Neuronal stem cell (in vitro differentiated cells): Measurements from ENCODE around the gene TAS2R9.

Experiments
- DNase-seq: peaks from one replicate; pipeline ENCODE4 v3.0.0-alpha.2; 2013; ENCODE audit warnings: low spot score
- H2AFZ ChIP-seq: one replicate; pipeline ENCODE4 v1.6.1; 2013; ENCODE audit warnings: mild to moderate bottlenecking, low read length, inconsistent platforms
- H2AK5ac ChIP-seq: 2 replicates; pipeline ENCODE4 v1.6.1; 2013; ENCODE audit warnings: low read depth, mild to moderate bottlenecking, inconsistent platforms, low read length, moderate library complexity, mixed read lengths
- H2BK120ac ChIP-seq: 2 replicates; pipeline ENCODE4 v1.6.1; 2013; ENCODE audit warnings: low read depth, mild to moderate bottlenecking, inconsistent platforms, low read length, moderate library complexity, mixed read lengths
- H2BK12ac ChIP-seq: one replicate; pipeline ENCODE4 v1.6.1; 2013; ENCODE audit warnings: low read length, inconsistent platforms
- H2BK15ac ChIP-seq: 2 replicates; pipeline ENCODE4 v1.6.1; 2013; ENCODE audit warnings: mild to moderate bottlenecking, low read length, inconsistent platforms, mixed read lengths
- H2BK5ac ChIP-seq: one replicate; pipeline ENCODE4 v1.6.1; 2013; ENCODE audit warnings: inconsistent platforms, mild to moderate bottlenecking, low read length, moderate library complexity
- H3K14ac ChIP-seq: one replicate; pipeline ENCODE4 v1.6.1; 2013; ENCODE audit warnings: low read length, inconsistent platforms
- H3K18ac ChIP-seq: 2 replicates; pipeline ENCODE4 v1.6.1; 2013; ENCODE audit warnings: low read length, inconsistent platforms
- H3K23ac ChIP-seq: 2 replicates; pipeline ENCODE4 v1.6.1; 2013; ENCODE audit warnings: low read depth, mild to moderate bottlenecking, mixed read lengths, low read length, inconsistent platforms; ENCODE audit not compliant: poor library complexity
- H3K27ac ChIP-seq: replicated peaks from 3 replicates; pipeline ENCODE4 v1.5.1; 2013; ENCODE audit warnings: low read length, inconsistent platforms
- H3K27me3 ChIP-seq, 3 experiments: 2 replicates each; pipeline ENCODE4 v1.6.1; 2013; ENCODE audit warnings: low read length in 3 of 3, mild to moderate bottlenecking in 2 of 3, inconsistent platforms in 1 of 3, low read depth in 1 of 3, mixed read lengths in 1 of 3, moderate library complexity in 1 of 3; ENCODE audit not compliant: control insufficient read depth in 3 of 3, insufficient read depth in 3 of 3
- H3K36me3 ChIP-seq, 2 donors: replicated peaks in 1 of 2; 2 replicates each; pipeline ENCODE4 v1.6.1; 2013; ENCODE audit warnings: low read length in 2 of 2; ENCODE audit not compliant: control insufficient read depth in 2 of 2, insufficient read depth in 2 of 2
- H3K4ac ChIP-seq: 2 replicates; pipeline ENCODE4 v1.6.1; 2013; ENCODE audit warnings: inconsistent platforms, mild to moderate bottlenecking, low read length, moderate library complexity
- H3K4me1 ChIP-seq, 2 donors: 1 replicate in 1 of 2; 2 replicates in 1 of 2; pipeline ENCODE4 v1.6.1; 2013; ENCODE audit warnings: low read length in 2 of 2, low read depth in 1 of 2; ENCODE audit not compliant: control insufficient read depth in 2 of 2, insufficient read depth in 1 of 2
- H3K4me2 ChIP-seq: one replicate; pipeline ENCODE4 v1.6.1; 2013; ENCODE audit warnings: mild to moderate bottlenecking, low read length, inconsistent platforms; ENCODE audit not compliant: insufficient read depth, poor library complexity, severe bottlenecking
- H3K4me3 ChIP-seq, 2 donors: 2 replicates each; pipeline ENCODE4 v1.5.1; 2013; ENCODE audit warnings: low read length in 2 of 2, mild to moderate bottlenecking in 2 of 2, inconsistent platforms in 1 of 2, moderate library complexity in 1 of 2
- H3K79me1 ChIP-seq: one replicate; pipeline ENCODE4 v1.6.1; 2013; ENCODE audit warnings: low read depth, mild to moderate bottlenecking, inconsistent platforms, low read length, moderate library complexity
- H3K9ac ChIP-seq: one replicate; pipeline ENCODE4 v1.6.1; 2013; ENCODE audit warnings: mild to moderate bottlenecking, low read depth, low read length, inconsistent platforms; ENCODE audit not compliant: poor library complexity
- H3K9me3 ChIP-seq, 2 donors: replicated peaks in 1 of 2; 2 replicates each; pipeline versions ENCODE3 to v1.6.1; 2013; ENCODE audit warnings: low read length in 2 of 2, mild to moderate bottlenecking in 2 of 2, inconsistent platforms in 1 of 2, low read depth in 1 of 2, mixed read lengths in 1 of 2, moderate library complexity in 1 of 2; ENCODE audit not compliant: control insufficient read depth in 2 of 2, insufficient read depth in 1 of 2
- H4K8ac ChIP-seq: one replicate; pipeline ENCODE4 v1.6.1; 2013; ENCODE audit warnings: low read depth, mild to moderate bottlenecking, inconsistent platforms, low read length, moderate library complexity
- H4K91ac ChIP-seq: one replicate; pipeline ENCODE4 v1.6.1; 2013; ENCODE audit warnings: low read length, low read depth, mild to moderate bottlenecking, inconsistent platforms; ENCODE audit not compliant: poor library complexity
- WGBS, 2 donors: extraction: QIAGEN DNeasy Blood & Tissue Kit; methylation state at CpG; one replicate each; pipeline ENCODE4 v1.1.7; 2013; ENCODE audit warnings: missing lambda C conversion rate in 2 of 2, mixed read lengths in 1 of 2; ENCODE audit not compliant: insufficient read length in 2 of 2, insufficient replicate concordance in 1 of 2; ENCODE audit errors: extremely low coverage in 2 of 2; 5-methylcytosine and 5-hydroxymethylcytosine counted together
- small RNA-seq: library from polyadenylated mRNA; stranded (forward); fragments of <200 nt; extraction: miRNeasy Mini kit (QIAGEN cat#:217004); gene quantifications from one replicate; pipeline ENCODE3, GENCODE V24; 2013; ENCODE audit not compliant: insufficient read depth

TAS2R9 gene

DNA sequence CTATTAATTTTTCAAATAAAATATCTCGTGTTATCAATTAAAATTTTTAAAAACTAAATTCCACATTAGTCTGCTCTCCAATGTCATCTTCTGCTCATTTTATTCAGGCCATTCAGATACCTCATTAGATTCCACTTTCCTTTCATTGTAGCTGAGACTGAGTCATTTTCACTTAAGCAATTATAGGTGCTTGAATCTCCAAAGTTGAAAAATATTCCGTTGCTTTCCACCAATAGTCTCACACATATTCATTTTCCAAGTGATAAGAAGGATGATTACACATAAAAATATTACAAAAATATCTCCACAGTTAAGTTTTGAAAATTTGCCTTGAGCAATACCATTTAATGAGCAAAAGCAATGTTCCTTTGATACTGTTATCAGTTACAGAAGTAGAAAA is 50.3 kb downstream of the TAS2R9 start:
- no peak overlapping the region for H2BK5ac ChIP-seq
- no peaks in the 10 kb centered on the region for H3K36me3 ChIP-seq
- H3K27me3 ChIP-seq: no peaks in the 10 kb centered on the region
- no peaks in the 10 kb centered on the region for H3K79me1 ChIP-seq
- H2AK5ac ChIP-seq: no peak overlapping the region
- no peak overlapping the region for H3K9ac ChIP-seq
- 100% methylated on average over 1 of the region's 2 CpGs for WGBS, 2 donors
- H3K14ac ChIP-seq: no peak overlapping the region
- no peak overlapping the region for H2BK12ac ChIP-seq
- H3K4me3 ChIP-seq: no peak overlapping the region
- H3K27ac ChIP-seq: no peak overlapping the region
- H3K4ac ChIP-seq: no peak overlapping the region
- no peak overlapping the region for H2BK120ac ChIP-seq
- H2AFZ ChIP-seq: no peak overlapping the region
- no peak overlapping the region for H4K8ac ChIP-seq
- no peak overlapping the region for H3K4me2 ChIP-seq
- H3K9me3 ChIP-seq: peaks cover 3 to 4% of the 10 kb centered on the region in 2 donors
- H2BK15ac ChIP-seq: no peak overlapping the region
- H4K91ac ChIP-seq: no peak overlapping the region
- no peaks in the 10 kb centered on the region for H3K4me1 ChIP-seq
- H3K23ac ChIP-seq: no peak overlapping the region
- no peak overlapping the region for H3K18ac ChIP-seq
- DNase-seq: no peak

Small RNAs within 50 kb of the gene (small RNA-seq; reads per million reads assigned to genes)
- 1.6 reads per million for gene PRR4
